HCT116 (cell line): ENCODE measurements around the gene NR6A1. TPM values are rescaled to one million over a fixed set of nuclear protein-coding genes. Genes with fewer than 3 reads are reported as not detected.

Experiments used
- ATAC-seq: fragments of 200-7000 bp; cut with Tn5 transposase; 2 replicates; pipeline ENCODE4 v1.9.1; 2020; ENCODE audit warnings: mild to moderate bottlenecking, moderate library complexity
- BruUV-seq: library from RNA; stranded (reverse); fragments of 400-500 nt; replicated peaks from 2 replicates; lab custom pipeline; 2021; lab: Mats Ljungman, UMichigan
- CTCF ChIA-PET: fragments of 300-600 bp; sonication (Branson Sonifier 250); formaldehyde crosslinking; loops from one replicate; lab custom pipeline; 2021; ENCODE audit warnings: antibody characterized with exemption; lab: Charles Lee
- POLR2A ChIA-PET: fragments of 300-600, 350-600 bp; sonication (Branson Sonifier 250); formaldehyde crosslinking; loops from one replicate; lab custom pipeline; 2021; ENCODE audit warnings: antibody characterized with exemption; lab: Charles Lee
- RAD21 ChIA-PET, 2 experiments: fragments of 300-600 bp; sonication (Branson Sonifier 250); formaldehyde crosslinking; loops; one replicate each; lab custom pipeline; 2023; ENCODE audit warnings: low total read pairs in 2 of 2; ENCODE audit not compliant: uncharacterized antibody in 2 of 2, unreplicated experiment in 2 of 2, low non-redundant PET in 1 of 2; lab: Charles Lee
- DNase-seq: peaks from one replicate; pipeline ENCODE4 v3.0.0-alpha.2; 2010; ENCODE audit warnings: low read depth, low spot score
- H2AFZ ChIP-seq: fragments of 200-600 bp; shearing (Covaris generic), sonication (generic); 2 replicates; pipeline ENCODE4 v1.6.1; 2017; ENCODE audit warnings: low read depth, mixed run types, mixed read lengths, antibody characterized with exemption, low read length; ENCODE audit not compliant: poor library complexity, severe bottlenecking
- H3K27ac ChIP-seq: 2 replicates; pipeline ENCODE4 v1.5.1; 2012; ENCODE audit warnings: low read depth, low read length
- H3K27me3 ChIP-seq: fragments of 200-600 bp; sonication (generic); 2 replicates; pipeline ENCODE4 v1.6.1; 2016; ENCODE audit warnings: mixed run types, low read length, mixed read lengths; ENCODE audit not compliant: insufficient read depth
- H3K36me3 ChIP-seq, 2 experiments: fragments of 200-500 bp in 1 of 2; fragments of 200-600 bp in 1 of 2; sonication (Bioruptor generic) in 1 of 2; sonication (generic) in 1 of 2; 2 replicates each; pipeline versions ENCODE4 v1.5.1 to v1.6.1; 2014 to 2016; ENCODE audit warnings: low read length in 2 of 2, inconsistent platforms in 1 of 2, mixed read lengths in 1 of 2, mixed run types in 1 of 2; ENCODE audit not compliant: insufficient read depth in 2 of 2, control insufficient read depth in 1 of 2
- H3K4me1 ChIP-seq, 2 experiments: fragments of 200-600 bp in 1 of 2; sonication (generic) in 1 of 2; 2 replicates each; pipeline versions ENCODE4 v1.5.1 to v1.6.1; 2012 to 2017; ENCODE audit warnings: low read length in 2 of 2, inconsistent platforms in 1 of 2, mild to moderate bottlenecking in 1 of 2, mixed read lengths in 1 of 2, mixed run types in 1 of 2, moderate library complexity in 1 of 2; ENCODE audit not compliant: insufficient read depth in 2 of 2, control insufficient read depth in 1 of 2
- H3K4me2 ChIP-seq: fragments of 200-600 bp; sonication (generic); 2 replicates; pipeline ENCODE4 v1.6.1; 2017; ENCODE audit warnings: mixed run types, low read length, mixed read lengths
- H3K4me3 ChIP-seq, 2 experiments: fragments of 200-600 bp in 1 of 2; sonication (generic) in 1 of 2; replicated peaks in 1 of 2; 2 replicates each; pipeline ENCODE4 v1.5.1; 2011 to 2016; ENCODE audit warnings: low read length in 2 of 2, control low read depth in 1 of 2, low read depth in 1 of 2, mild to moderate bottlenecking in 1 of 2, mixed read lengths in 1 of 2, mixed run types in 1 of 2
- H3K79me2 ChIP-seq: fragments of 200-600 bp; sonication (generic); 2 replicates; pipeline ENCODE4 v1.6.1; 2017; ENCODE audit warnings: mild to moderate bottlenecking, mixed run types, low read length, moderate library complexity, mixed read lengths; ENCODE audit not compliant: insufficient read depth
- H3K9ac ChIP-seq: fragments of 200-600 bp; sonication (generic); 2 replicates; pipeline ENCODE4 v1.6.1; 2016; ENCODE audit warnings: low read length, mixed read lengths
- H3K9me2 ChIP-seq: fragments of 200-600 bp; sonication (generic), shearing (Covaris generic); 2 replicates; pipeline ENCODE4 v1.6.1; 2017; ENCODE audit warnings: mixed run types, mild to moderate bottlenecking, moderate library complexity; ENCODE audit not compliant: insufficient read depth
- H3K9me3 ChIP-seq, 2 experiments: fragments of 200-500 bp in 1 of 2; fragments of 200-600 bp in 1 of 2; sonication (Bioruptor generic) in 1 of 2; sonication (generic) in 1 of 2; 2 replicates each; pipeline ENCODE4 v1.6.1; 2014 to 2017; ENCODE audit warnings: low read length in 2 of 2, mixed read lengths in 2 of 2, inconsistent platforms in 1 of 2, low read depth in 1 of 2, mild to moderate bottlenecking in 1 of 2, mixed run types in 1 of 2, moderate library complexity in 1 of 2; ENCODE audit not compliant: control insufficient read depth in 1 of 2, insufficient read depth in 1 of 2
- H4K20me1 ChIP-seq: fragments of 200-600 bp; sonication (generic), shearing (Covaris generic); 2 replicates; pipeline ENCODE4 v1.6.1; 2017; ENCODE audit warnings: mixed run types, mild to moderate bottlenecking, moderate library complexity; ENCODE audit not compliant: insufficient read depth
- CBX3 ChIP-seq: IDR thresholded peaks from 2 replicates; pipeline ENCODE4 v1.6.1; 2012; ENCODE audit warnings: low read depth
- CEBPB ChIP-seq: IDR thresholded peaks from 2 replicates; pipeline ENCODE4 v1.6.1; 2012; ENCODE audit warnings: low read depth
- ELF1 ChIP-seq: IDR thresholded peaks from 2 replicates; pipeline ENCODE4 v1.6.1; 2012; ENCODE audit warnings: low read depth, borderline replicate concordance
- EZH2 ChIP-seq: fragments of 200-600 bp; sonication (generic); IDR thresholded peaks from 2 replicates; pipeline ENCODE4 v1.6.1; 2017; ENCODE audit warnings: antibody characterized with exemption, mixed run types
- FOSL1 ChIP-seq: IDR thresholded peaks from 2 replicates; pipeline ENCODE4 v1.6.1; 2012; ENCODE audit warnings: low read depth
- POLR2AphosphoS5 ChIP-seq: IDR thresholded peaks from 2 replicates; pipeline ENCODE4 v1.6.1; 2011; ENCODE audit warnings: mild to moderate bottlenecking, low read depth, low read length, moderate library complexity
- RAD21 ChIP-seq: IDR thresholded peaks from 2 replicates; pipeline ENCODE4 v1.6.1; 2012; ENCODE audit warnings: low read depth, mild to moderate bottlenecking
- SIN3A ChIP-seq: IDR thresholded peaks from 2 replicates; pipeline ENCODE4 v1.6.1; 2012; ENCODE audit warnings: low read depth
- TCF7L2 ChIP-seq: IDR thresholded peaks from 2 replicates; pipeline ENCODE4 v1.7.0; 2011; ENCODE audit warnings: borderline replicate concordance, inconsistent platforms; ENCODE audit not compliant: insufficient read depth, insufficient read length; ENCODE audit errors: extremely low read depth
- YY1 ChIP-seq: IDR thresholded peaks from 2 replicates; pipeline ENCODE4 v1.6.1; 2011; ENCODE audit warnings: low read length, low read depth, moderate library complexity, mild to moderate bottlenecking; ENCODE audit not compliant: insufficient replicate concordance; ENCODE audit errors: extremely low read depth
- ZNF274 ChIP-seq: fragments of 200-500 bp; sonication (Bioruptor generic); IDR thresholded peaks from 2 replicates; pipeline ENCODE4 v1.6.1; 2014; ENCODE audit warnings: mild to moderate bottlenecking, low read depth, low read length, inconsistent platforms
- intact Hi-C: fragments of 100-400 bp; cut with micrococcal nuclease; formaldehyde crosslinking; loops from 2 replicates; pipeline ENCODE4 v1.10.0; 2022
- total RNA-seq: library from RNA; stranded (reverse); gene quantifications from one replicate; pipeline ENCODE4 v1.2.1, GENCODE V29; 2021; ENCODE audit not compliant: unreplicated experiment
- TF ChIP-seq, protein P1 (sequence below): IDR thresholded peaks from 2 replicates; pipeline ENCODE4 v1.6.1; 2012; ENCODE audit warnings: low read depth
- TF ChIP-seq, protein P2 (sequence below), 3 experiments: fragments of 200-600 bp in 1 of 3; sonication (generic) in 1 of 3; IDR thresholded peaks in 2 of 3; conservative IDR thresholded peaks in 1 of 3; 2 replicates each; pipeline ENCODE4 v1.5.1; 2012 to 2017; ENCODE audit warnings: low read depth in 2 of 3, low read length in 2 of 3, antibody characterized with exemption in 1 of 3, borderline replicate concordance in 1 of 3, control low read depth in 1 of 3, mild to moderate bottlenecking in 1 of 3, mixed read lengths in 1 of 3, mixed run types in 1 of 3, moderate library complexity in 1 of 3; ENCODE audit not compliant: insufficient read depth in 1 of 3

NR6A1 gene
- total RNA-seq, 1 experiment from 2014 or later = 9.9 TPM

DNA sequence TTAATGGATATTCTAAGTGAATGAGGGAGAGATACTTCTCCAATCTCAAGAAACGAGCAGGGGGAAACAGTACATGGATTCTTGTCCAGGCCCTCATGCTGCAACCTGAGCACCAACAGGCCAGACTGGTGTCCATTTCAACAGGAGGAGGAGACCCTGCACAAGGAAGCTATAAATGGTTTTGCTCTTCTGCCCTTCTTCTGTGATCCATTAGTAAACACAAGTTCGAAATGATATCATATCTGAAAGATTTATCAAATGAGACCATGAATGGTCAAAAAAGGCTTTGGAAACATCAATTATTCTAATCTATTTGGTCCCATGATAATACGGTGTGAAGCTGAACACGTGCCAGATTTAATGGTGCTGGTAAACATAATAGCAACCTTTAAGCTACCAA, 109.8 kb downstream of the NR6A1 start:
- Histone ChIP-seq H3K4me2 (no peak overlapping the region), H4K20me1 (no peaks in the 10 kb centered on the region), H3K9me2 (no peaks in the 10 kb centered on the region), H3K4me3 (no peak overlapping the region), H3K4me1 (peaks cover 15 to 48% of the 10 kb centered on the region in 2 experiments; a peak in 3 of 4 replicates), H3K27me3 (no peaks in the 10 kb centered on the region), H3K9me3 (no peaks in the 10 kb centered on the region), H3K9ac (no peak overlapping the region), H3K36me3 (no peaks in the 10 kb centered on the region), H3K79me2 (peaks cover 46% of the 10 kb centered on the region), H2AFZ (no peak overlapping the region), H3K27ac (no peak overlapping the region)
- ChIA-PET CTCF (interaction anchor here (2.0 kb wide), 1 partner anchor 192 kb away, joined by 5 read pairs; the partner anchor contains the start of gene WDR38), RAD21 (no interaction called here), POLR2A (interaction anchor here (1.2 kb wide), 1 partner anchor 70 kb away, joined by 3 read pairs; no protein-coding TSS in a partner anchor)
- TF ChIP-seq CEBPB (no peak), ZNF274 (no peak), SIN3A (no peak), TCF7L2 (no peak), FOSL1 (no peak), EZH2 (no peak), POLR2AphosphoS5 (no peak), YY1 (no peak), RAD21 (no peak), CBX3 (no peak), ELF1 (no peak)
- TF ChIP-seq, protein P1, sequence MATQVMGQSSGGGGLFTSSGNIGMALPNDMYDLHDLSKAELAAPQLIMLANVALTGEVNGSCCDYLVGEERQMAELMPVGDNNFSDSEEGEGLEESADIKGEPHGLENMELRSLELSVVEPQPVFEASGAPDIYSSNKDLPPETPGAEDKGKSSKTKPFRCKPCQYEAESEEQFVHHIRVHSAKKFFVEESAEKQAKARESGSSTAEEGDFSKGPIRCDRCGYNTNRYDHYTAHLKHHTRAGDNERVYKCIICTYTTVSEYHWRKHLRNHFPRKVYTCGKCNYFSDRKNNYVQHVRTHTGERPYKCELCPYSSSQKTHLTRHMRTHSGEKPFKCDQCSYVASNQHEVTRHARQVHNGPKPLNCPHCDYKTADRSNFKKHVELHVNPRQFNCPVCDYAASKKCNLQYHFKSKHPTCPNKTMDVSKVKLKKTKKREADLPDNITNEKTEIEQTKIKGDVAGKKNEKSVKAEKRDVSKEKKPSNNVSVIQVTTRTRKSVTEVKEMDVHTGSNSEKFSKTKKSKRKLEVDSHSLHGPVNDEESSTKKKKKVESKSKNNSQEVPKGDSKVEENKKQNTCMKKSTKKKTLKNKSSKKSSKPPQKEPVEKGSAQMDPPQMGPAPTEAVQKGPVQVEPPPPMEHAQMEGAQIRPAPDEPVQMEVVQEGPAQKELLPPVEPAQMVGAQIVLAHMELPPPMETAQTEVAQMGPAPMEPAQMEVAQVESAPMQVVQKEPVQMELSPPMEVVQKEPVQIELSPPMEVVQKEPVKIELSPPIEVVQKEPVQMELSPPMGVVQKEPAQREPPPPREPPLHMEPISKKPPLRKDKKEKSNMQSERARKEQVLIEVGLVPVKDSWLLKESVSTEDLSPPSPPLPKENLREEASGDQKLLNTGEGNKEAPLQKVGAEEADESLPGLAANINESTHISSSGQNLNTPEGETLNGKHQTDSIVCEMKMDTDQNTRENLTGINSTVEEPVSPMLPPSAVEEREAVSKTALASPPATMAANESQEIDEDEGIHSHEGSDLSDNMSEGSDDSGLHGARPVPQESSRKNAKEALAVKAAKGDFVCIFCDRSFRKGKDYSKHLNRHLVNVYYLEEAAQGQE = no peak
- TF ChIP-seq, protein P2, sequence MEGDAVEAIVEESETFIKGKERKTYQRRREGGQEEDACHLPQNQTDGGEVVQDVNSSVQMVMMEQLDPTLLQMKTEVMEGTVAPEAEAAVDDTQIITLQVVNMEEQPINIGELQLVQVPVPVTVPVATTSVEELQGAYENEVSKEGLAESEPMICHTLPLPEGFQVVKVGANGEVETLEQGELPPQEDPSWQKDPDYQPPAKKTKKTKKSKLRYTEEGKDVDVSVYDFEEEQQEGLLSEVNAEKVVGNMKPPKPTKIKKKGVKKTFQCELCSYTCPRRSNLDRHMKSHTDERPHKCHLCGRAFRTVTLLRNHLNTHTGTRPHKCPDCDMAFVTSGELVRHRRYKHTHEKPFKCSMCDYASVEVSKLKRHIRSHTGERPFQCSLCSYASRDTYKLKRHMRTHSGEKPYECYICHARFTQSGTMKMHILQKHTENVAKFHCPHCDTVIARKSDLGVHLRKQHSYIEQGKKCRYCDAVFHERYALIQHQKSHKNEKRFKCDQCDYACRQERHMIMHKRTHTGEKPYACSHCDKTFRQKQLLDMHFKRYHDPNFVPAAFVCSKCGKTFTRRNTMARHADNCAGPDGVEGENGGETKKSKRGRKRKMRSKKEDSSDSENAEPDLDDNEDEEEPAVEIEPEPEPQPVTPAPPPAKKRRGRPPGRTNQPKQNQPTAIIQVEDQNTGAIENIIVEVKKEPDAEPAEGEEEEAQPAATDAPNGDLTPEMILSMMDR (IDR thresholded peaks at IDR 0.05 in 2 of 3, conservative IDR thresholded peaks at IDR 0.05 in 1 of 3; ENCODE audit: borderline replicate concordance in 1 of 3, insufficient read depth in 1 of 3, low read depth in 2 of 3, low read length in 2 of 3) = no peak
- BruUV-seq = no TSS peak
- intact Hi-C loops = no loop called here
- DNase-seq = no peak
- no peak for ATAC-seq
